GM21723 (cell line): ENCODE results near the gene NEAT1.

Source experiments
- ATAC-seq: cut with Tn5 transposase; IDR thresholded peaks from one replicate; pipeline ENCODE4 v1.9.1; 2021; ENCODE audit warnings: mild to moderate bottlenecking, moderate library complexity; ENCODE audit not compliant: unreplicated experiment

NEAT1 gene

GRCh38 chr11:65389294-65389980 is 33.2 kb upstream of the NEAT1 start:
- no peak for ATAC-seq

GRCh38 chr11:65390099-65390941 is 32.3 kb upstream of the NEAT1 start:
- ATAC-seq = no peak

- ATAC-seq = no peak
Measured at GRCh38 chr11:65390996-65391395, 31.6 kb upstream of the NEAT1 start.

GRCh38 chr11:65392186-65392829 is 30.3 kb upstream of the NEAT1 start:
- ATAC-seq = no peak

- ATAC-seq = no peak
Measured at GRCh38 chr11:65392899-65393298, 29.7 kb upstream of the NEAT1 start.

- no peak for ATAC-seq
Measured at GRCh38 chr11:65393513-65394079, 29.0 kb upstream of the NEAT1 start.

GRCh38 chr11:65394125-65394536 is 28.5 kb upstream of the NEAT1 start:
- ATAC-seq = no peak

GRCh38 chr11:65395961-65396530 is 26.6 kb upstream of the NEAT1 start:
- ATAC-seq = no peak

- no peak for ATAC-seq
Measured at GRCh38 chr11:65396769-65397745, 25.5 kb upstream of the NEAT1 start.

- ATAC-seq = no peak
Measured at GRCh38 chr11:65398362-65398910, 24.2 kb upstream of the NEAT1 start.

- ATAC-seq = no peak
Measured at GRCh38 chr11:65399249-65399648, 23.3 kb upstream of the NEAT1 start.

GRCh38 chr11:65399845-65400244 is 22.8 kb upstream of the NEAT1 start:
- ATAC-seq = no peak

- no peak for ATAC-seq
Measured at GRCh38 chr11:65400307-65401072, 22.1 kb upstream of the NEAT1 start.

- ATAC-seq = no peak
Measured at GRCh38 chr11:65401073-65401802, 21.4 kb upstream of the NEAT1 start.

GRCh38 chr11:65401803-65402248 is 20.8 kb upstream of the NEAT1 start:
- ATAC-seq = no peak

GRCh38 chr11:65402790-65403189 is 19.8 kb upstream of the NEAT1 start:
- ATAC-seq = no peak

- no peak for ATAC-seq
Measured at GRCh38 chr11:65403607-65404121, 18.9 kb upstream of the NEAT1 start.

- ATAC-seq = no peak
Measured at GRCh38 chr11:65404210-65404609, 18.4 kb upstream of the NEAT1 start.
